ENCODE measurements around the gene PPP2R2C.

The PPP2R2C gene

DNA sequence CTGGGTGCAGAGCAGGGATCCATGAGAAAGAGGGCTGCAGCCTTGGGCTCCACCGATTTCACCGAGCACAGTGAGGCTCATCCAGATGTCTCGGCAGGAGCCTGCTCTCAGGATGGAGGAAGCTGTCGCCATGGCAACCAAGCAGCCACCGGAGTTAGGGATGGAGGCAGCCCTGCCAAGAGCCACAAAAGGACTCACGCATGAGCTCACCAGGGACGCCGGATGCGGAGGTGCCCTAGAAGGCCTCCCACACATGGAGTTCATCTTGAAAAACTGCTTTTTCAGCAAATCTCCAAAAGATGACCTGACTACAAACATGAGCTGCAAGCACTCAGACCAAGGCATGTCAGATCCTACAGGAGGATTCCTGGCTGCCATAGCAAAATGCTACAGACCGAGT is 112.0 kb downstream of the PPP2R2C start:
- Histone ChIP-seq H2AFZ (ENCODE audit: low read length, unreplicated experiment) (no peak overlapping the region), H3K4me1 (ENCODE audit: control insufficient read depth, insufficient read depth, low read length, unreplicated experiment) (no peaks in the 10 kb centered on the region), H3K79me2 (ENCODE audit: control insufficient read depth, insufficient read depth, low read length, unreplicated experiment) (no peaks in the 10 kb centered on the region), H3K36me3 (ENCODE audit: insufficient read depth, low read length) (no peaks in the 10 kb centered on the region), H3K27me3 (ENCODE audit: insufficient read depth, low read length) (peaks cover 74% of the 10 kb centered on the region), H3K27ac (ENCODE audit: low read depth, low read length) (no peak overlapping the region), H3K4me3 (ENCODE audit: low read depth, low read length) (no peak overlapping the region)

DNA sequence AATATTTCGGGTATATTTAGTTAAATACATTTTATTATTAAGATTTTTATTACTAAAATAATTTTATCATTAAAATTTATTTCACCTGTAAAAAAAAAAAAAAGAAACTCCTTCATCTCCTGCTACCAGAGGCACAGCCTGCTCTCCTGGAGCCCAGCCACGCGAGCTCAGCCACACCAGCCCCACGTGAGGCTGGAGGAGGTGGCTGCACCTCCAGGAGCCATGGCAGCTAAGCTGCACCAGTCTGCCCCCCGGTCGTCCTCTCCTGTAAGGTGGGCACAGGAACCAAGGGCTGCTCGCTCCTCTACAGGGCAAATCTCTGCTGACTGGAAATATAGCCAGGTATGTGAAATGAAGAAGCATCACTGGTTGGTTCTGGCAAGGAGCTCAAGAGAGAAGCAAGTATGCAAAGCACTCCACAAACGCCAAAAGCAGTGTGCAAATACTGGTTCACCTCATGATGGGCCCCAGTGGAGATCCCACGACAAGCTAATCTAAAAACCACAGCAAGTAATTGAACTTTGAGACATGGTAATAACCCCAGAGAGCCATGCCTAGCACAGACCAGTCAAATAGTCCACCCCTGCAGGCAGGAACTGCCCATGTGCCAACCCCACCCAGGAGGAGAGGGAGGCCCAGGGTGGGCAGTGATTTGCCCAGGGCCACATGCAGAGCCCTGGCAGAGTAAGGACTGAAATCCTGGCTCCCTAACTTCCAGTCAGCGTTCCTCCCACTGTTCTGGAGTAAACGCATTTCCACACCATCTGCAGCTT is 112.7 kb downstream of the PPP2R2C start:
- Histone ChIP-seq H3K79me2 (ENCODE audit: control insufficient read depth, insufficient read depth, low read length, unreplicated experiment) (no peaks in the 10 kb centered on the region), H3K4me1 (ENCODE audit: control insufficient read depth, insufficient read depth, low read length, unreplicated experiment) (no peaks in the 10 kb centered on the region), H3K27ac (ENCODE audit: low read depth, low read length) (no peak overlapping the region), H3K36me3 (ENCODE audit: insufficient read depth, low read length) (no peaks in the 10 kb centered on the region), H3K27me3 (ENCODE audit: insufficient read depth, low read length) (peaks cover 67% of the 10 kb centered on the region), H2AFZ (ENCODE audit: low read length, unreplicated experiment) (no peak overlapping the region), H3K4me3 (ENCODE audit: low read depth, low read length) (no peak overlapping the region)

DNA sequence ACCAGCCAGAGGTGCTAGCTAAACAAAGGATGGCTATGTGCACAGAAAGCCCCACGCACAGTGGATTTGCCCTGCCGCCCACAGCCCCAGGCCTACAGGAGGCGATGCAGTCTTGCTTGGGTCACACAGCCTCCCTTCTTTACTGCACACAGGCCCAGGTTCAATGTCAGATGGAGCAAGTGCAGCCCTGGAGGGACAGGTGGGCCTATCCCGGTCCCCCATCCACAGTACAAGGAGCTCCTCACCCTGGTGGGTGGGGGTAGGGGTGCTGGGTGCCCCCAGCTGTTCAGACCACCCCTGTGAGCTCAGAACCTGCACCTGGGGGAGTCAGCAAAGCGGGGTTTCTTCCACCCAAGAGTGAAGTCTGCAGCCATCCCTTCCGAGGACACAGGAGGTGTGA is 114.9 kb downstream of the PPP2R2C start:
- no peaks in the 10 kb centered on the region for H3K36me3 ChIP-seq (ENCODE audit: insufficient read depth, low read length)
- no peak overlapping the region for H3K27ac ChIP-seq (ENCODE audit: low read depth, low read length)
- no peaks in the 10 kb centered on the region for H3K79me2 ChIP-seq (ENCODE audit: control insufficient read depth, insufficient read depth, low read length, unreplicated experiment)
- H2AFZ ChIP-seq (ENCODE audit: low read length, unreplicated experiment) = no peak overlapping the region
- no peaks in the 10 kb centered on the region for H3K4me1 ChIP-seq (ENCODE audit: control insufficient read depth, insufficient read depth, low read length, unreplicated experiment)
- no peak overlapping the region for H3K4me3 ChIP-seq (ENCODE audit: low read depth, low read length)
- peaks cover 51% of the 10 kb centered on the region for H3K27me3 ChIP-seq (ENCODE audit: insufficient read depth, low read length)

DNA sequence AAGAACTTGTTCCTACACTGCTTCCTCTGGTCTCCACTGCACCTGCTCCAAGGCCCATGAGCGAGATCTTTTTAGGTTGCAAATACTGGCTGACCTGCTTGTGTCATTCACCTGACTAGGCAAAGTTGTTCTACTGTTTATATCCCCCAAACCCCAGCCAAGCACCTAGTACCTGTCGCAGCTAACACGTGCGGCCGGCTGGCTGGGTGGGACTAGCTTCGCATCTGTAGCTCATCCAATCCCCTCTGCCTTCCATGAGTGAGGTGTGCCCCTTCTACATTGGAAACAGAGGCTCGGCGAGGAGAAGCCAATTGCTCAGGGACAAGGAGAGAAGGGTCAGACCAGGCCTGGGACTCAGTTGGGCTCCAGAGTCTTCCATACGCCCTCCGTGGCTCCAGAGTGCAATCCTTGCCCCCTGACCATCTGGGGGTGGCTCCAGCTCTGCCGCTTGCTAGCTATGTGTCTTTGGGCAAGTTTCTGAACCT is 116.3 kb downstream of the PPP2R2C start:
- no peak overlapping the region for H3K4me3 ChIP-seq (ENCODE audit: low read depth, low read length)
- H3K4me1 ChIP-seq (ENCODE audit: control insufficient read depth, insufficient read depth, low read length, unreplicated experiment) = no peaks in the 10 kb centered on the region
- H2AFZ ChIP-seq (ENCODE audit: low read length, unreplicated experiment) = no peak overlapping the region
- H3K79me2 ChIP-seq (ENCODE audit: control insufficient read depth, insufficient read depth, low read length, unreplicated experiment) = no peaks in the 10 kb centered on the region
- H3K27me3 ChIP-seq (ENCODE audit: insufficient read depth, low read length) = peaks cover 45% of the 10 kb centered on the region
- no peak overlapping the region for H3K27ac ChIP-seq (ENCODE audit: low read depth, low read length)
- H3K36me3 ChIP-seq (ENCODE audit: insufficient read depth, low read length) = no peaks in the 10 kb centered on the region

DNA sequence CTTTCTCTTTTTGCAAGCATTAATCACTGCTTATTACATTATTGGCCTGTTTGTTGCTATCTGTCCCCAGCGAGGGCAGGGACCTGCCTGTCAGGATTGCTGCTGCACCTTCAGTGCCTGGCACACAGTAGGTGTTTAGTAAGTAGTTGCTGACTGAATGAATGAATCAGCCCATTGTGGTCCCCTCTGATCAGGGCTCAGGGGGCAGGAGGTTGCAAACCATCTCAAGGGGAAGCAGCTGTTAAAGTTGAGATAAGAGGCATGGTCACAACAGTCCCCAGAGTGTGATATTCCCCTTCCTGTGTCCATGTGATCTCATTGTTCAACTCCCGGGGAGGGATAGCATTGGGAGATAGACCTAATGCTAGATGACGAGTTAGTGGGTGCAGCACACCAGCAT is 117.4 kb downstream of the PPP2R2C start:
- no peak overlapping the region for H2AFZ ChIP-seq (ENCODE audit: low read length, unreplicated experiment)
- H3K79me2 ChIP-seq (ENCODE audit: control insufficient read depth, insufficient read depth, low read length, unreplicated experiment) = no peaks in the 10 kb centered on the region
- H3K27ac ChIP-seq (ENCODE audit: low read depth, low read length) = no peak overlapping the region
- peaks cover 39% of the 10 kb centered on the region for H3K27me3 ChIP-seq (ENCODE audit: insufficient read depth, low read length)
- no peak overlapping the region for H3K4me3 ChIP-seq (ENCODE audit: low read depth, low read length)
- no peaks in the 10 kb centered on the region for H3K4me1 ChIP-seq (ENCODE audit: control insufficient read depth, insufficient read depth, low read length, unreplicated experiment)
- no peaks in the 10 kb centered on the region for H3K36me3 ChIP-seq (ENCODE audit: insufficient read depth, low read length)

DNA sequence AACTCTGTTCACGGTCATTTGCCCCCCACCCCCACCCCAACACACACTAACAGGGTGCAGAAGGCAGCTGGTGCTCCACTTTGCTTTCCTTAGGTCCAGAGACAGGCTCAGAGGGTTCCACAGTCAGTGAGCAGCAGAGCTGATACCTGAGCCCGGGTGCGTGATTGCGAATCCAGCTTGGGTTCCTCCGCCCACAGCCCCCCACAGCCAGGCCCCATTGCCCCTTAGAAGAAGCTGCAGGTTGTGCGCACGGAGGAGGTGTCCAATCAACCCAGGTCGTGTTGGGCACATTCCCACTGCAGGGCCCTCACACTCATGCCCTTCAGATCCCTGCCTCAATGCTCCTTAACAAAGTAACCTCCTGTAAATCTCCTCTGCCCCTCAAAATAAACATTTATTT is 117.8 kb downstream of the PPP2R2C start:
- H2AFZ ChIP-seq (ENCODE audit: low read length, unreplicated experiment) = no peak overlapping the region
- H3K27ac ChIP-seq (ENCODE audit: low read depth, low read length) = no peak overlapping the region
- H3K27me3 ChIP-seq (ENCODE audit: insufficient read depth, low read length) = peaks cover 38% of the 10 kb centered on the region
- H3K79me2 ChIP-seq (ENCODE audit: control insufficient read depth, insufficient read depth, low read length, unreplicated experiment) = no peaks in the 10 kb centered on the region
- H3K36me3 ChIP-seq (ENCODE audit: insufficient read depth, low read length) = no peaks in the 10 kb centered on the region
- H3K4me1 ChIP-seq (ENCODE audit: control insufficient read depth, insufficient read depth, low read length, unreplicated experiment) = no peaks in the 10 kb centered on the region
- no peak overlapping the region for H3K4me3 ChIP-seq (ENCODE audit: low read depth, low read length)

DNA sequence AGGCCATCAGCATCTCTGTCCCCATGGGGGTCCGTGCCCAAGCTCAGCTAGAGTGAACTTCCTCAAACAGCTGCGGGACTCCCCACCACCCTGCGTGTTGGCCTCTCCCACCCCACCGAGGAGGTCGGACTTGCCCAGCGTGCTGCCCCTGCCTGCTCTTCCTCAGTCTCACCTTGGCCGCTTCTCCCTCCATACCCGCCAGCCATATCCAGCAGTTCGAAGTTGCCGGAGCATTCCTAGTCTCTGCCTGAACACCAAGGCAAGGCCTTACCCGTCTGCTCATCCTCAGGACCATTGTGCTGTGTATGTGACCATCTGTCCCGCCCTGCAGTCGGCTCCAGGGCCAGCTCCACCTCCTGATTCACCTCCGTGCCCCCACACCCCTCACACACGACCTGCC is 118.3 kb downstream of the PPP2R2C start:
- Histone ChIP-seq H2AFZ (ENCODE audit: low read length, unreplicated experiment) (no peak overlapping the region), H3K79me2 (ENCODE audit: control insufficient read depth, insufficient read depth, low read length, unreplicated experiment) (no peaks in the 10 kb centered on the region), H3K27ac (ENCODE audit: low read depth, low read length) (no peak overlapping the region), H3K36me3 (ENCODE audit: insufficient read depth, low read length) (no peaks in the 10 kb centered on the region), H3K4me3 (ENCODE audit: low read depth, low read length) (no peak overlapping the region), H3K4me1 (ENCODE audit: control insufficient read depth, insufficient read depth, low read length, unreplicated experiment) (no peaks in the 10 kb centered on the region), H3K27me3 (ENCODE audit: insufficient read depth, low read length) (peaks cover 42% of the 10 kb centered on the region)

DNA sequence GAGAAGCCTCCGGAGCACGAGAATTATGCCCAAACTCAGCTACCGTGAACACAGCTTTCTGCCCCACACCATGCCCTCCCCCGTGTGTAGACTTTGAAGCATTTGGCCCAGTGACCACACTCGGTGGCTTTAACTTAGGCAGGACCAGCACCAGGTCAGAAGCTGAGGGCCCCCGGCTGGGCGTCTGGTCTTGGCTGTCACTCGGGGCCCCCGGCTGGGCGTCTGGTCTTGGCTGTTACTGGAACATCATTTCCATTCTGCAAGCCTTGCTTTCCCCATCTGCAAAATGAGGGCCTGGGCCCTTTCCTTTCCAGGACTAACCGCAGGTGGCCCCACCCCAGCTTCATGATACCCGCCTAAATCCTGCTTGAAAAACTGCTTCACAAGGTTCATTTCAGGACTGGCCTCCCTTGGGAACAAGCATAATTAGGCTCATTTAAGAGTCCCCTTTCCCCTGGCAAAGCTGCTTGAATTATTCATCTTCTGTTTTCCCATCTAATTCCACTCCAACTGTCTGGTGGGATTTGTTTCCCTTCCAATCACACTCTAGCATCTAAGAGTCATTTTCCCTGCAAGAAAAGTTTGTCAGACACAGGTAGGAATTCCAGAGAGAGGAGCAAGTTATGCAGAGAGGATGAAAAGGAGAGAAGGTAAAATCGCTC is 120.3 kb downstream of the PPP2R2C start:
- no peak overlapping the region for H3K27ac ChIP-seq (ENCODE audit: low read depth, low read length)
- H3K4me3 ChIP-seq (ENCODE audit: low read depth, low read length) = no peak overlapping the region
- no peaks in the 10 kb centered on the region for H3K36me3 ChIP-seq (ENCODE audit: insufficient read depth, low read length)
- H2AFZ ChIP-seq (ENCODE audit: low read length, unreplicated experiment) = no peak overlapping the region
- no peaks in the 10 kb centered on the region for H3K4me1 ChIP-seq (ENCODE audit: control insufficient read depth, insufficient read depth, low read length, unreplicated experiment)
- H3K27me3 ChIP-seq (ENCODE audit: insufficient read depth, low read length) = peaks cover 54% of the 10 kb centered on the region
- H3K79me2 ChIP-seq (ENCODE audit: control insufficient read depth, insufficient read depth, low read length, unreplicated experiment) = no peaks in the 10 kb centered on the region

DNA sequence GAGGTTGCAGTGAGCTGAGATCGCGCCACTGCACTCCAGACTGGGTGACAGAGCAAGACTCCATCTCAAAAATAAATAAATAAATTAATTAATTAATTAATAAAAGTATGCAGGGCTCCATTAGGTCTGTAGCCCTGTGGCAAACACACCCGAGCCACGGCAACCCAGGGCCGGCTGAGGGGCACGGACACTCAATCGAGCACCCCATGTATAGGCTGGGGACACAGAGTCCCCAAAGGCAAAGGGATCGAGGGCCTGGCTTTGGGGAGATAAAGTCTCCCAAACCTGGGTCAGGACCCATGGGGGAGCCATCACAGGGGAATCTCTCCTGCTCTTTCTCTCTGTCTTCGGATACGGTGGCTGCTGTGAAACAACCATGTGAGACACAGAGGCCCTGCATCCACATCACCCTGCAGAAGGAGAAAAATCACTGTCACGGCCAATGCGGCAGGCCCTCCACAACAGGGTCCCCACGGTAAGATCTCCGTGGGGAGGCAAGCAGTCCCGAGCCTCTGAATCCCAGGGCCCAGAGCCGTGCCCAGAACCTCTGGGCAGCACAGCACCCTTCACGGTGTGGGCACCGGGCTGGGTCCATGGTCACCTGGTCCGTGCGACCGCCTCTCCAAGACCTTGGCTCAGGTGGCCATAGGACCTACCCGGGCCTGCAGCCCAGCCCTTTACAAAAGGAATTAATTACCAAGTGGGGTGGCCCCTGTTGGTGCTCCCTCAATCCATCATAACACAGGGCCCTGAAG is 121.0 kb downstream of the PPP2R2C start:
- peaks cover 51% of the 10 kb centered on the region for H3K27me3 ChIP-seq (ENCODE audit: insufficient read depth, low read length)
- H3K4me1 ChIP-seq (ENCODE audit: control insufficient read depth, insufficient read depth, low read length, unreplicated experiment) = no peaks in the 10 kb centered on the region
- no peaks in the 10 kb centered on the region for H3K36me3 ChIP-seq (ENCODE audit: insufficient read depth, low read length)
- H3K4me3 ChIP-seq (ENCODE audit: low read depth, low read length) = no peak overlapping the region
- no peak overlapping the region for H2AFZ ChIP-seq (ENCODE audit: low read length, unreplicated experiment)
- H3K79me2 ChIP-seq (ENCODE audit: control insufficient read depth, insufficient read depth, low read length, unreplicated experiment) = no peaks in the 10 kb centered on the region
- H3K27ac ChIP-seq (ENCODE audit: low read depth, low read length) = no peak overlapping the region

DNA sequence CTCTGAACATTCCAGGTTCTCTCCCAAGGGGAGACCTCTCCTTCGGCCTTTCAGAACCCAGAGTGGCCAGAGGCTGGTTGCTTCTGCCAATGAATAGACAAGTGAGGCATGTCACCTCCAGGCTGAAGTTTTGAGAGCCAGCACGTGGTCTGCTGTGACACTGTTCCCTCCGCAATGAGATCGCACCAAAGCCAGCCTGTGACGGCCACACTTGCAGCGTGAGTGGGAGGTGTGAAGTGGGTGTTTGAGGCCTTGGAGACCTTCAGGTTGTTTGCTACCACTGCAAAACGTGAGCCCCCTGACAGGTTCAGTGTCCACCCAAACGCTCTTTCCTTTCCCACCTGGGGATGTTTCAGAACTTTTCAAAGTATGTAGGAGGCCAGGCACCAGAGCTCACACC is 121.8 kb downstream of the PPP2R2C start:
- Histone ChIP-seq H3K27me3 (ENCODE audit: insufficient read depth, low read length) (peaks cover 46% of the 10 kb centered on the region), H3K27ac (ENCODE audit: low read depth, low read length) (no peak overlapping the region), H3K36me3 (ENCODE audit: insufficient read depth, low read length) (no peaks in the 10 kb centered on the region), H2AFZ (ENCODE audit: low read length, unreplicated experiment) (no peak overlapping the region), H3K4me1 (ENCODE audit: control insufficient read depth, insufficient read depth, low read length, unreplicated experiment) (no peaks in the 10 kb centered on the region), H3K79me2 (ENCODE audit: control insufficient read depth, insufficient read depth, low read length, unreplicated experiment) (no peaks in the 10 kb centered on the region), H3K4me3 (ENCODE audit: low read depth, low read length) (no peak overlapping the region)
